ENCODE data around the gene ASIC2.

ASIC2 gene

GRCh38 chr17:33292981-33293867 lies at the start of gene ASIC2:
Gene ASIC2 (minus strand): TSS chr17:33293295.
- no peak for DNase-seq (ENCODE audit: low read depth)

GRCh38 chr17:33342025-33342424 lies 48.9 kb upstream of the ASIC2 start:
- DNase-seq (ENCODE audit: low read depth), result no peak

DNA sequence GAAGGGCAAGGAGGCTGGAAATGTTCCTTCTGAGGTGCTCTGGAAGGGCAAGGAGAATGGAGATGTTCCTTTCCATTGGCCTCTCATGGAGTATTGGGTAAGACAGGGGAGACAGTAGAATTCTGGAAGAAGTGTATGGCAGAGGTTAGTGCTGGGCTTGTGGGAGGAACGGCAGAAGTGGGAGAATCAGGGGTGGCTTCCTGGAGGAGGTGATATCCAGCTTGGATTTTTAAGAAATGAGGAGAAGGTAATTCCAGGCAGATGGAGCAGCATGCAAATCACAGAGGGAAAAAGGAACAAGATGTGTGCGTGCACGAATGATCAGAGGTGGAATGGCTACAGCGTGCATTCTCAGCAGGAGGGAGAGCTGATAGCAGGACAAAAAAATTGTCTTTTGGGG lies 45.1 kb upstream of the ASIC2 start:
- DNase-seq (ENCODE audit: low read depth), result no peak

GRCh38 chr17:33335491-33336173 lies 42.5 kb upstream of the ASIC2 start:
- no peak for DNase-seq (ENCODE audit: low read depth)

DNA sequence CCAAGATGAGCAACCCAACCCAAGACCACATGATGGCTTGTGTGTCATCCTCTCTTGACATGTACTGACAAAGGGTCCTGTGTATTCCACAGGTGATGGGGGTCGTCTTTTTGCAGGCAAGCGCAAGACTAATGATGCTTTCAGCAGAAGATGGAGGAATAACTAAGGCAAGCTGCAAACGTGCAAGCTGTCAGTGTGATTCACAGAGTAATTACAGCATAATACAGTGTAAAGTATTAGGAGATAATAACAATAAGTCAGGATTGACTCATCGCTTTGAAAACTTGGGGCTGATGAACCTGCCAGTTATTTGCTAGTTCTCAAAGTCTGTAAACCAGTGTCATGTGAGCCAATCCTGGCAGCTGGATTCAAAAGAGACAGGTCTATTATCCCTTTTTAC lies 41.6 kb upstream of the ASIC2 start:
- DNase-seq (ENCODE audit: low read depth), result no peak

DNA sequence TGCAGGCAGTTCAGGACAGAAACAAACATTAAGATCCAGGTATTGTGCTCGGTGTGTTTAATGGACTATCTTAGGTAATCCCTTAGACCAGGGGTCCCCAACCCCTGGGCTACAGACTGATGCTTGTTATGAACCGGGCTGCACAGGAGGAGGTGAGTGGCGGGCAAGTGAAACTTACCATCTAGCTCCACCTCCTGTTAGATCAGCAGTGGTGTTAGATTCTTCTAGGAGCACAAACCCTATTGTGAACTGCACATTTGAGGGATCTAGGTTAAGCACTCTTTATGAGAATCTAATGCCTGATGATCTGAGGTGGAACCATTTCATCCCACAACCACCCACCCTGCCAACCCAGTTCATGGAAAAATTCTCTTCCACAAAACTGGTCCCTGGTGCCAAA lies 37.8 kb upstream of the ASIC2 start:
- DNase-seq (ENCODE audit: low read depth), result no peak

GRCh38 chr17:33328129-33328528 lies 35.0 kb upstream of the ASIC2 start:
- no peak for DNase-seq (ENCODE audit: low read depth)

- DNase-seq (ENCODE audit: low read depth), result no peak
These were observed 31.6 kb upstream of the ASIC2 start for GRCh38 chr17:33324736-33325135.

DNA sequence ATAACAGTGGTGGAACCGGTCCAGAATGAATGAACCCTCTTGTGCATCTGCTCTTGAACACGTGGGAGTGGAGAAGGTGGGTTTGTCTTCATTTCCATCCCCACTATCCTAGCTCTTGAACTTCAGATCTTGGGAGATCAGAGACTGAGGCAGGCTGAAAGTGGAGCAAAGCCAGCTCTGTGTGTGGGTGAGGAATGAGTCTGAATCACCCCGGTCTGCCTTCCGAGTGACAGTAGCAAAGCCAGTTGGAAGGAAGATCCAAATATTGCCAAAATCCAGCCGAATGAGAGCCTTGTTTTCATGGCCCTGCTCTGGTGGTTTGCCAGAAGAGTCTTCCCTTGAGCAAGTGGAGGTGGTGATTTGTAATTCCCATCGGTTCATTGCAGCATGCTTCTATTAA lies 29.0 kb upstream of the ASIC2 start:
- no peak for DNase-seq (ENCODE audit: low read depth)

DNA sequence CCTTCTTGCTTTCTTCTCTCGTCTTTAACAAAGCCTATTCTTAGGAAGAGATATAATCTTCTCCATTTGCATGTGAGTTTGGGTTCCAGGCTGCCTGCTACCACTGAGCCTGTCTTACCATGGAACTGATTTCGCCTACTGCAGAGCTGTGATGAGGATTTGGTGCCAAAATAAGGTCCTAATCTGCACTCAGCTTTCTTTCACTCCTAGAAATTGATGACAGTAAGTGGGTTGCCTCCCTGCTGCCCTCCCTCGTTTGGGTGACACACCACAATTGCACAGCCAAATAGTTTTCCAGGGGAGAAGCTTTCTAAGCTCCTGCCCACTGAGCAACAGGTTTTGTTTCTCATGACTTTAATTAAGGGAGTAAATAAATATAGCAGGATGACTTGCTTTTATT lies 25.1 kb upstream of the ASIC2 start:
- no peak for DNase-seq (ENCODE audit: low read depth)

- DNase-seq (ENCODE audit: low read depth), result no peak
These were observed 23.7 kb upstream of the ASIC2 start for GRCh38 chr17:33316746-33317145.

- DNase-seq (ENCODE audit: low read depth), result no peak
These were observed 17.2 kb upstream of the ASIC2 start for GRCh38 chr17:33310296-33310695.

DNA sequence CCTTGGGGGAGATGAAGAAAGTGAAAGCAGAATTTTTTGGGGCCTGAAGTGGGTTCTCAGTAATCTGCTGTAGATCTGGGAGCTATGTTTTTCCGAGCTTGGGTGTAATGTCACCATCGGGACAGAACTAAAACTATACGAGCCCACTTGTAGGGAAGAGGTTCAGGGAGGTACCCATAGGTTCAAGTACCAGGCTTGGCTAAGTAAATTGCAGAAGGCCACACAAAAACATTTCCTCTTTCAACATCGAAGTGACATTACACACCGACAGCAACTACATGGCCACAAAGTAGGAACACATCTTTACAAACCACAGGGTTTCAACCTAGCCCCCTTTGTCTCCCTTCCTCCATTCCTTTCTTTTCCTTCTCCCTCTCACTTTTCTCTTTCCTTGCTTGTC lies 10.2 kb upstream of the ASIC2 start:
- DNase-seq (ENCODE audit: low read depth), result no peak

GRCh38 chr17:33302394-33302793 lies 9.3 kb upstream of the ASIC2 start:
- DNase-seq (ENCODE audit: low read depth), result no peak

DNA sequence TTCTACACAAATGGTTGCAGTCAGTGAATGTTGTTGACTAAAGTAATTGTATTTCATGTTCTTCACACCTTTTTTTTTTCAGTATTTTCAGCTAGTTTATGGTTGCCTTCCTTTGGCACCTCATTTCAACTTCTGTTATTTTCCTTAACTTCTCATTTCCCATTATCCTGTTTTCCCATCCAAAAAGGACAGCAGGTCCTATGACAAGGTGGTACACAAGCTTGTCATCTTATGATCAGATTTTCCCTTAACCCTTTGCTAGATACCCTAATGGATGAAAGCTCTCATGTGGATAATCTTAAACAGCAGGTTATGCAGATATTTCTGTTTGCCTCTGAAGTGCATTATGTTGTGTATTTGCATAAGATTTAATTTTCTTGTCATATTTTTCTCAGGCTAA lies 7.1 kb upstream of the ASIC2 start:
- DNase-seq (ENCODE audit: low read depth), result no peak

GRCh38 chr17:33299115-33299514 lies 6.0 kb upstream of the ASIC2 start:
- DNase-seq (ENCODE audit: low read depth), result no peak

DNA sequence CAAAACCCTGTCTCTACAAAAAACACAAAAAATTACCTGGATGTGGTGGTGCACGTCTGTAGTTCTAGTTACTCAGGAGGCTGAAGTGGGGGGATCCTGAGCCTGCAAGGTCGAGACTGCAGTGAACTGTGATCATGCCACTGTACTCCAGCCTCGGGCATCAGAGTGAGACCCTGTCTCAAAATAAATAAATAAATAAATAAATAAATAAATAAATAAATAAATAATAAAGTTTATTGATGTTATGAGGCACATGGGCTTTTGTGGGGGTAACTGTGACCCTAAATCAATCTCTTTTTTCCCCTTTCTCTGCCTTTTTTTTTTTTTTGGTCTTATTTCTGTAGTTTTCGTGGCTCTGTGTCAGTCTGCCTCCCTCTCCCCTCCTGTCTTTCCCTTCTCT lies 4.5 kb upstream of the ASIC2 start:
- DNase-seq (ENCODE audit: low read depth), result no peak

DNA sequence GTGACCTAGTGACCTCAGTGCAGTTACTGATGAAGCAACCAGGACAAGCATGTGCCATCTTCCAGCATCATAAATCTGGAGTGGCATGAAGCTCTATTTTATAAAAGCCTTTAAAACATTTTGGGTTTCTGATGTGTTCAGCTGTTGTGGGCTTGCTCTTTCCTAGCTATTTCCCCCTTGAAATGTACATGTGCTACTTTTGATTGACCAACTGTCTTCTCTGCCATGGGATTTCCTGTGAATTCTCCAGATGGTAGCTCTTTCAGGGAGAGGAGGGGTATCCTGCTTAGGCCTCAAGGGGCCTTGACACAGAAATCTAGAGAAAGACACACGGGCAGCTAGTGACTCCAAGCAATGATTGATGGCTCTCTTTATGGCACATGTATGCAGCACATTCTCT lies 1.9 kb upstream of the ASIC2 start:
- no peak for DNase-seq (ENCODE audit: low read depth)

DNA sequence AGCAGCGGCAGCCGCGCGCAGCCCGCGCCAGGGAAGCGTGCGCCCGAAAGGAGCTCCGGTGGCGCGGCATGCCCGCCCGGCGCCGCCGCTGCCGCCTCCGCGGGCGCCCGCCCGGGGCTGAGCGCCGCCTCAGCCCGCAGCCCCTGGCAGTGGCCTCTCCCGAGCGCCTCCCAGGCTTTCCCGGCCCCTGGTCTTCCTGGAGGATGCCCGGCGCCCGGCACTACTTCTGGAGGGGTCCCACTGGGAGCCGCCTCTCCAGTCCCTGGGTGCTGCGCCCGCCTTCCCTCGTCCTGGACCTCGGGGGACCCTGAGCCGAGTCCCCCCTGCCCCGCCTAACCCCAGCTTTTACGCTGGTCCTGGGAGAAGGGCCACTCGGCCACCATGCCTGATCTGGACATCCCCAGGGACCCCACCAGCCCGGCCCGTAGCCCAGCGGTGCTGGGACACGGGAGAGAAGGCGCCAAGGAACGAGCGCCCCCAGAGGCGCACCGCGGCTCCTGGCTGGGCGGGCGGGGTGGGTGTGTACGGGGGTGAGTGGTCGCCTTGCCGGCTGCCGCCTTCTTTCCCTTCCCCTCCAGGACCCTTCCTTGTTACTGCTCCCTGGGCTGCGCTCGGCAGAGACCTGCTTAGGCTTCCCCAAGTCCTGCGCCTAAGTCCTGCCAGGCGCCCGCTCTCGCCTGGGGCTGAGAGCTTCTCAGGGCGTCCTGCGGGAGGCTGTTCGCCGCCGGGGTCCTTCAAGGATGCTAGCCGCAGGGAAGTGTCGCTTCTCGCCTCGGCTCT lies 704 bp downstream of the ASIC2 start:
- DNase-seq (ENCODE audit: low read depth), result no peak

DNA sequence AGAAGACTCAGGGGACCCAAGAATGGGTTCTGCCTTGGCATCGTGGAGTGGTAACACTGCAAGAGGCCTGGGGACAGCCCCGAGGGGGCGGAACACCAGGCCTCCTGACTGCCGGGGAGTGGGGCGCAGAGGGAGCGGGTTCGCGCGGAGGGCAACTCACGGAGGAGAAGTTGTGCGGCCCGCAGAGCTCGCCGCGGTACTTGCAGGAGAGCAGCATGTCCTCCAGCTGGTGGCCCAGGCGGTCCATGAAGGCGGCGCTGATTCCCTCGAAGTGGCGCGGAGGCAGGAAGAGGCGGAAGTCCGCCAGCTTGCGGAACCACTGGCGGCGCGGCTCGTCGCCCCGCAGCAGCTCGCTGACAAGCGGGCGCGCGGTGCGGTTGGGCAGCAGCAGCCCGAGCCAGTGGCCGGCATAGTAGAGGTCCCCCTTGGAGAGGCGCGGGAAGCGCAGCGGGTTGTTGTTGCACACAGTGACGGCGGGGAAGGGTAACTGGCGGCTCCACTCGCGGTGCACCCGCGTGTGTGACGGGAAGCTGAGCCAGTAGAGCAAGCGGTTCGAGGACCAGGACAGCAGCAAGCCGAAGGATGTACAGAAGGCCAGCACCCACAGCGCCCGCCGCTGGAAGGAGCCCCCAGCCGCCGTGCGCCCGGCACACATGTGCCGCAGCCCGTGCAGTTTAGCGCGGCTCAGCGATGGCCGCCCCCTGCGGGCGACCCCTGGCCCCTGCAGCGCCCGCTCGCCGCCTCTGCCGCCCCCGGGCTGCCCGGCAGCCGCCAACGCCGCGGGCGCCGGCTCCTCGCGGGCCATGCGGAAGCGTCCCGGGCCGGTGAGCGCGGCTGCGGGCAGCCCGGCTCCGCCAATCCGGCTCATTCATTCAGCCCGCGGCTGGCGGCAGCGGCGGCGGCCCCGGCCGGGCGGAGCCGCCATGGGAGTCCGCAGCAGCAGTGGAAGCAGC lies 1.6 kb downstream of the ASIC2 start:
- DNase-seq (ENCODE audit: low read depth), result no peak

DNA sequence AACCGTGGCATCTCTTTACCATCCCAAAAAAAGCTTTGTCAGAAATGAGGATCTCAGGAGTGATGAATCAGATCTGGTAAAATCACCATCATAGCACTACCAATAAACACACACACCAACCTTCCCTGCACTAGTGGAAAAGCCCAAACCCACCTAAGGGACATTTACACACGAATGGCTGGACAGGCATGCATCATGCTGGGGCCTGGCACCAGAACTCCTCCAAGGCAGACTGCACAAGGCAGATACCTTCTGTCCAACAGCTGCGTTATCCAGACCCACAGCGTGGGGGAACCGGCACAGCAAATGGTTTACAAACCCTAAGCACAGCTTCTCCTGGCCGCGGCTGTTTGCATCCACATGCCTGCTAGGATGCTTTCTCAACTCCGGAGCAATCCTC lies 2.8 kb downstream of the ASIC2 start:
- DNase-seq (ENCODE audit: low read depth), result no peak

- no peak for DNase-seq (ENCODE audit: low read depth)
These were observed 4.1 kb downstream of the ASIC2 start for GRCh38 chr17:33288954-33289353.
